Activated CD4-positive, alpha-beta memory T cell treated with anti-CD3 and anti-CD28 coated beads for 36 hours (primary cell): ENCODE results near the gene NAV2. TPM values are rescaled to one million over a fixed set of nuclear protein-coding genes. Genes with fewer than 3 reads are reported as not detected.

Experiments
- CTCF ChIA-PET: fragments of 350-600 bp; sonication (Branson Sonifier 250); formaldehyde crosslinking; loops from one replicate; lab custom pipeline; 2021; ENCODE audit warnings: antibody characterized with exemption, inconsistent platforms; lab: Charles Lee
- POLR2A ChIA-PET: fragments of 350-600 bp; sonication (Branson Sonifier 250); formaldehyde crosslinking; loops from one replicate; lab custom pipeline; 2021; ENCODE audit warnings: antibody characterized with exemption; lab: Charles Lee
- DNase-seq: peaks from one replicate; pipeline ENCODE4 v3.0.0-alpha.2; 2020
- H3K27ac Mint-ChIP-seq: one replicate; pipeline ENCODE4 v1.8.0; 2021; ENCODE audit warnings: mixed read lengths
- H3K27me3 Mint-ChIP-seq: one replicate; pipeline ENCODE4 v1.8.0; 2021; ENCODE audit warnings: mixed read lengths
- H3K36me3 Mint-ChIP-seq: one replicate; pipeline ENCODE4 v1.8.0; 2021; ENCODE audit warnings: mixed read lengths
- H3K4me1 Mint-ChIP-seq: one replicate; pipeline ENCODE4 v1.8.0; 2021; ENCODE audit warnings: low read depth, mixed read lengths
- H3K4me3 Mint-ChIP-seq: one replicate; pipeline ENCODE4 v1.8.0; 2021; ENCODE audit warnings: mild to moderate bottlenecking, mixed read lengths
- H3K9me3 Mint-ChIP-seq: one replicate; pipeline ENCODE4 v1.8.0; 2021; ENCODE audit warnings: mixed read lengths
- intact Hi-C: fragments of 100-400 bp; cut with micrococcal nuclease; formaldehyde crosslinking; loops from one replicate; pipeline ENCODE4 v1.15.1; 2023
- total RNA-seq, 2 experiments: library from RNA; stranded (reverse); gene quantifications; one replicate each; pipeline ENCODE4 v1.2.3, GENCODE V29; 2021

NAV2 gene
- total RNA-seq, 2 experiments from 2014 or later, result 0.75 to 0.86 TPM

DNA sequence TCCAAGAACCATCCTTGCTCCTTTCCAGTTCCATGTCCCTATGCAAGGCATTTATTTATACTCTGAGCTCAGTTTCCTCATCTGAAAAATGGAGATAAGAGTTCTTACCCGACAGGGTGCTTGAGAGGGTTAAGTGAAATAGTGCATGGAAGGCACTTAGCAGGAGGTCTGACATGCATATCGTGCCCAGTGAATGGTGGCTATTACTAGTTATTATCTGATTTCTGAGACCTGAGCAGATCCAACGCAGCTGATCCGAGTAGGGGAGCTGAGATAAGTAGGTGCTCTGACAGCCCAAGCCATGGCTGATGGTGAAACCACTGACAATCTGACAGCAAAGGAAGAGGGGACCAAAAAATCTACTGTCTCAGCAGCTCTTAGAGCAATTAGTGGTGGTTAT lies 24.9 kb downstream of the NAV2 start:
- no peak for DNase-seq
- ChIA-PET CTCF (interaction anchor here (1.9 kb wide), 1 partner anchor 174 kb away, joined by 8 read pairs; no protein-coding TSS in a partner anchor), POLR2A (no interaction called here)
- H3K4me3 Mint-ChIP-seq, result no peak overlapping the region
- H3K27ac Mint-ChIP-seq, result no peak overlapping the region
- no peaks in the 10 kb centered on the region for H3K4me1 Mint-ChIP-seq
- intact Hi-C loops, result no loop called here
- no peaks in the 10 kb centered on the region for H3K27me3 Mint-ChIP-seq
- H3K36me3 Mint-ChIP-seq, result no peaks in the 10 kb centered on the region
- H3K9me3 Mint-ChIP-seq, result no peaks in the 10 kb centered on the region

DNA sequence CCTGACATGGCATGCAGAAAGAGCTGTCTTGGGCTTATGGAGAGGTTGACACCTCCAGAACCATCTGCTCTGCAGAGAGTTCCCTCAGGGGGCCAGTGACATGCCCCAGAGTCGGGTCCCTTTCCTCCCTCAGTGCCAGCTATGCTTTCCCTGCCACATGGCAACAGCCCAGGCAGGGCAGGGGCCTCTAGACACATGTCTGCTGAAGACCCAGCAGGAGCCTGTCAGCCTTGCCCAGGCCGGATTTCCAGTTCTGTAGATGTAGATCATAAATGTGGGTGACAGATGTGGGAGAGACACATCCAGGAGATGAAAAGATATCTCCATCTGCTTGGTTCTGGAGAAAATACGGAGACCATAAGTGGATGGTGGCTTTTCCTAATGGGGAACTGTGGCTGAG lies 25.5 kb downstream of the NAV2 start:
- Mint-ChIP-seq H3K4me3 (no peak overlapping the region), H3K27me3 (no peaks in the 10 kb centered on the region), H3K36me3 (no peaks in the 10 kb centered on the region), H3K4me1 (no peaks in the 10 kb centered on the region), H3K27ac (no peak overlapping the region), H3K9me3 (no peaks in the 10 kb centered on the region)
- intact Hi-C loops, result no loop called here
- CTCF ChIA-PET, result interaction anchor here (1.9 kb wide), 1 partner anchor 174 kb away, joined by 8 read pairs; no protein-coding TSS in a partner anchor
- DNase-seq, result no peak
- POLR2A ChIA-PET, result no interaction called here

DNA sequence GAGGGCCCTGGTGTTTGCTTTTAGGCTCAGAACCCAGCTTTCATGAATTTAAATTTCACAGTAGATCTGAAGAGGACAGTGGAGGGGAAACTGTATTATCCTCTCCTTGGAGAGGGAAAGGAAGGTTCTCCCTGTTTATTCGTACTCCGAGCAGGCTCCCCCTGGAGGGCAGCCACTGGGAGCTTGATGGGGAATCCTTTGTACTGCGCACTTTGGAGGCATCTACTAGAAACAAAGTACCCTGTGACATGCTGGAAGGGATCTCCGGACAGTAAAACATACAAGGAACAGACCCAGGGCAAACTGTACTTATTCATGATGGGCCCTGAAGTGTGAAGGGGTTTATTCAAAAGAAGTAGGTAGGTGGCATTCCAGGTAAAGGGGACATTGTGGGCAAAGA lies 27.2 kb downstream of the NAV2 start:
- ChIA-PET CTCF (interaction anchor here (0.8 to 1.8 kb wide), 3 partner anchors 16 to 182 kb away, joined by 3 to 6 read pairs (median 3); no protein-coding TSS in a partner anchor), POLR2A (no interaction called here)
- Mint-ChIP-seq H3K27me3 (no peaks in the 10 kb centered on the region), H3K36me3 (no peaks in the 10 kb centered on the region), H3K9me3 (no peaks in the 10 kb centered on the region), H3K4me1 (no peaks in the 10 kb centered on the region), H3K27ac (no peak overlapping the region), H3K4me3 (no peak overlapping the region)
- intact Hi-C loops, result loop anchor here (10.0 kb wide), 1 partner anchor 165 kb away; no protein-coding TSS in a partner anchor
- no peak for DNase-seq

DNA sequence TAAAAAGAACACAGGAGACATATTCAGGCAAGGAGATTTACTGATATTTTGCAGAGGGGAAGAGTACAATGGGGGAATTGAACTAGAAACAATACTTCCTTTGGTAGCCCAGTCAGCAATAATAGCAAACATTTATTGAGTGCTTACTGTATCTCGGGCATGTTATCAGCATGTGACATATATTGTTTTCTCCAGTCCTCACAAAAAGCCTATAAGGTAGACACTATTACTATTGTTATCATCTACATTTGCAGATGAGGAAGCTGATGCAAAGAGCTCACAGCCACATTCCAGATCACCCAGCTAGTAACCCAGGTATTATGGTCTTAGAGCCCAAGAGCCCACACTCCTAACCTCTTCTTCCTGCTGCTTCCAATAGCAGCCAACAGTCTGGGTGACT lies 27.9 kb downstream of the NAV2 start:
- no peak overlapping the region for H3K27ac Mint-ChIP-seq
- intact Hi-C loops, result loop anchor here (10.0 kb wide), 1 partner anchor 164 kb away; no protein-coding TSS in a partner anchor
- ChIA-PET POLR2A (no interaction called here), CTCF (interaction anchor here (0.5 to 1.0 kb wide), 2 partner anchors 175 to 176 kb away, joined by 3 read pairs; no protein-coding TSS in a partner anchor)
- H3K36me3 Mint-ChIP-seq, result no peaks in the 10 kb centered on the region
- H3K27me3 Mint-ChIP-seq, result no peaks in the 10 kb centered on the region
- no peak for DNase-seq
- no peaks in the 10 kb centered on the region for H3K4me1 Mint-ChIP-seq
- no peak overlapping the region for H3K4me3 Mint-ChIP-seq
- H3K9me3 Mint-ChIP-seq, result no peaks in the 10 kb centered on the region

DNA sequence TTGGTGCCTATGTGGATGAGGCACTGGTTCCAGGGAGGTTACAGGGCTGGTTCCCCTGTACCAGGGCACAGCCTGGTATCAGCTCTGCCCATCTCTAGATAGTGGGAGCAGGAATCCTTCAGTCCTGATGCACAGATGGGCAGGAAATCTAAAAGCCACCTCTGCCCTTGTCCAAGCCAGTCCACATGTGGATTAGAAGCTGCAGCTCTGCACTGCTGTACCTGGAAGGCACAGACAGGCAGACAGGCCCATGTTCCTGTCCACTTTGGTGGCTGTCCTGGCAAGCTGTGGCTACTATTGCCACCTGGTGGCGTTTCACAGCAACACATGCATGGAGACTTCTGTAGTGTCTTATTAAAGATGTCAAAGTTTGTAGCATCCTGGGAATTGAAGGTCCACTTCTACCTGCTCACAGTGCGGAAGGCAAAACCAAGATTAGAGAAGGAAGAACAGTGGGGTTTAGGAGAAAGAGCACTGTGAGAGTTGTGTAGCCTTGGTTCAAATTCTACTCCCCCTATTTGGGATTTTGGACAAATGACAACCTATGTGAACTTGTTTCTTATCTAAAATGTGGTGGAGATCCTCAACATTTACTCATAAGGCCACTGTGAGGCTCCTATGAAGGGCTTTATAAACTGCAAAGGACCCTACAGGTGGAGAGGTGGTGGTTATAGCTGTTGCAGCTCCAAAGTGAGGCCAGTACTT lies 30.1 kb downstream of the NAV2 start:
- Mint-ChIP-seq H3K36me3 (no peaks in the 10 kb centered on the region), H3K4me3 (no peak overlapping the region), H3K27me3 (no peaks in the 10 kb centered on the region), H3K9me3 (no peaks in the 10 kb centered on the region), H3K27ac (no peak overlapping the region), H3K4me1 (no peaks in the 10 kb centered on the region)
- intact Hi-C loops, result loop anchor here (1.0 to 10.0 kb wide), 2 partner anchors 162 to 178 kb away; no protein-coding TSS in a partner anchor
- CTCF ChIA-PET, result interaction anchor here (0.7 to 3.1 kb wide), 28 partner anchors 9 to 672 kb away, joined by 3 to 145 read pairs (median 4); no protein-coding TSS in a partner anchor
- POLR2A ChIA-PET, result no interaction called here
- peak; percentile 83 for DNase-seq

DNA sequence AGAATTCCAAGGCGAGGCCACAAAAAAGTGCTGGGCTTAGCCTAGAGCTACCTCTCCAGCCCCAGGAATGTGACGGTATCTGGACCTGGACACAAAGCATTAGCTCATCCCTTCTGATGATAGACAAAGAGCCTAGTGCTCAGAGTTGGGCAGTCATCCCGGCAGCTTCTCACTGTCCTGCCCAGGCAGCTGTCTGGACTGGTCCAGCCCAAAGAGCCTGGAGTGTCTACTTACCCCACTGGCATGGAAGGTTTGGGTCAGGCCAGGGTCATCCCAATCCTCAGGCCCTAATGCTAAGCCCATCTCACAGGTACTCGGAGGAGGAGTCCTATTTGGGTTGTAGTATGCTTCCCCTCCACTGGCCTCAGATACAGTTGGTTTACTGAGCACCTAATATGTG lies 31.0 kb downstream of the NAV2 start:
- no peak for DNase-seq
- no peaks in the 10 kb centered on the region for H3K36me3 Mint-ChIP-seq
- no peak overlapping the region for H3K27ac Mint-ChIP-seq
- CTCF ChIA-PET, result interaction anchor here (0.5 to 3.1 kb wide), 18 partner anchors 10 to 673 kb away, joined by 3 to 145 read pairs (median 4); no protein-coding TSS in a partner anchor
- POLR2A ChIA-PET, result no interaction called here
- no peaks in the 10 kb centered on the region for H3K9me3 Mint-ChIP-seq
- intact Hi-C loops, result loop anchor here (10.0 kb wide), 1 partner anchor 161 kb away; no protein-coding TSS in a partner anchor
- H3K4me3 Mint-ChIP-seq, result no peak overlapping the region
- H3K4me1 Mint-ChIP-seq, result no peaks in the 10 kb centered on the region
- no peaks in the 10 kb centered on the region for H3K27me3 Mint-ChIP-seq

DNA sequence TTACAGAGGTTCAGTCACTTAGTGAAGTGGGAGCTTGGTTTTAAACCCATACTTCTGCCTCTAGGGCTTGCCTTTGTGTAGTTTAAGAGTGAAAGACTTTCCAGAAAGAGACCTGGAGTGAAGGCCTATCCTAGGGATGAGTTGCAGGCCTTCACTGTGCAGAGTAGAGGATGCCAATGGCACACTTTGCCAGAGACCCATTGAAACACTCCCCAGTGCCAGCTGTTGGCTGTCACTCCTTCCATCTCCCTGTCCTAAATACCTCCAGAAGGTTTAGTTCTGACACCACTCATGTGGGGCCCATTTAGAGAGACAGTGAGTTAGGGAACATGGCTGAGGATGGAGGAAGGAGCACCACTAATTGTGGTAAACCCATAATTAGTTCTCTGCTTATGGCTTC lies 31.5 kb downstream of the NAV2 start:
- no peak for DNase-seq
- ChIA-PET CTCF (interaction anchor here (0.5 to 3.1 kb wide), 7 partner anchors 11 to 440 kb away, joined by 3 to 145 read pairs (median 10); no protein-coding TSS in a partner anchor), POLR2A (no interaction called here)
- Mint-ChIP-seq H3K27me3 (no peaks in the 10 kb centered on the region), H3K4me1 (no peaks in the 10 kb centered on the region), H3K4me3 (no peak overlapping the region), H3K27ac (no peak overlapping the region), H3K36me3 (no peaks in the 10 kb centered on the region), H3K9me3 (no peaks in the 10 kb centered on the region)
- intact Hi-C loops, result loop anchor here (10.0 kb wide), 1 partner anchor 161 kb away; no protein-coding TSS in a partner anchor

DNA sequence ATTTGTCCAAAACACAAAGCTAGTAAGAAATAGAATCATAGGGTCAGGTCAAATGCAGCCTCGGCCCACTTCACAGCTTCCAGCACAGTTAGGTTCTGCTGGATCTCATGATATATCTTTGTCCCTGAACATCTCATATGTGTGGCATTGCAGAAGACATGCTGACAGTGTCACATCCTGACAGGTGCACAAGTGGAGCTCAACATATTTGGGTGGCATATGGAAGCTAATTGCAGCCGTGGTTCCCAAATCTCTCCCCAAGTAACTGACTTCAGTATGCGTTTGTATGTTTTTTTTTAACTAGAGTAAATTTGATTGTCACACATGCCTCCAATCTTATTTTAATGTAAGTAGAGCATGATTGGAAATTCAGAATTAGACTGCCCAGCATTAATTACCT lies 33.4 kb downstream of the NAV2 start:
- Mint-ChIP-seq H3K27ac (no peak overlapping the region), H3K27me3 (no peaks in the 10 kb centered on the region), H3K4me3 (no peak overlapping the region), H3K36me3 (no peaks in the 10 kb centered on the region), H3K9me3 (no peaks in the 10 kb centered on the region), H3K4me1 (no peaks in the 10 kb centered on the region)
- intact Hi-C loops, result loop anchor here (10.0 kb wide), 1 partner anchor 159 kb away; no protein-coding TSS in a partner anchor
- no peak for DNase-seq
- ChIA-PET CTCF (interaction anchor here (0.6 to 1.5 kb wide), 2 partner anchors 50 to 182 kb away, joined by 3 to 5 read pairs; no protein-coding TSS in a partner anchor), POLR2A (no interaction called here)

DNA sequence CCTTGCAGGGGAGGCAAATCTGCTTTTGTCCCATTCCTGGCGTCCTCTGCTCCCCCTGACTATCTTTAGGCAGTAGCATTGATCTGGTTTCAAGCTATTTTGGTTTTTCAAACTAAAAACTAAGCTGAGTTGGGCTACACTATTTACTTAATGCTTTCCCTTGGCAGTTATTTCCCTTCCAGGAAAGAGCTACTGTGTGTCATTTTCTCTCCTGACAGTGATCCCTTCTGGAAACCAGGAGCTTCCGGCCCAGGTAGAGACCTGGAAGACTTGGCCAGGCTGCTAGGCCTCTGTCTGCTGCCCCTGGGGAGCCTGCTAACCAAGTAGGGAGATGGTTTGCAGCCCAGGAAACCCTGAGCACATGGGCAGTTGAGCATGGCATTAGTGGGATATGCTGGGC lies 35.0 kb downstream of the NAV2 start:
- Mint-ChIP-seq H3K27me3 (no peaks in the 10 kb centered on the region), H3K4me3 (no peak overlapping the region), H3K36me3 (no peaks in the 10 kb centered on the region), H3K27ac (no peak overlapping the region), H3K4me1 (no peaks in the 10 kb centered on the region), H3K9me3 (no peaks in the 10 kb centered on the region)
- no peak for DNase-seq
- intact Hi-C loops, result loop anchor here (10.0 kb wide), 1 partner anchor 157 kb away; no protein-coding TSS in a partner anchor
- CTCF ChIA-PET, result interaction anchor here (1.1 kb wide), 1 partner anchor 488 kb away, joined by 3 read pairs; no protein-coding TSS in a partner anchor
- POLR2A ChIA-PET, result no interaction called here

DNA sequence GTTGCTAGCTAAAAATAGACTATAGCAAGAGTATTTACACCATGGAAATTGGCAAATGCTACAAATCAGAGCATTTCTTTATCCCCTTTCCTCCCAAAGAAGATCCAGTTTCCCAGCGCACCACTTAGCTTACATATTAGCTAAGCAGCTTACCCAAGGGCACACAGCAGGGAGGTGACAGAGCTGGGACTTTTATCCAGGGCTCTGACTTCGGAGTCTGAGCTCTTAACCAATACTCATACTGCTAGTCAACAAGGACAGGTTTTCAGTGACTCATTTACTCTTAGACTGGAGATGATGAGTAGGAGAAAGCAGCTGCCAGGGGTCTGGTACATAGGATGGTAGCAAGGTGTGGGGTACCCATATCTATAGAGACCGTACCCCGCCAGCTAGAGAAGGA lies 38.4 kb downstream of the NAV2 start:
- Mint-ChIP-seq H3K27me3 (no peaks in the 10 kb centered on the region), H3K4me1 (no peaks in the 10 kb centered on the region), H3K4me3 (no peak overlapping the region), H3K9me3 (no peaks in the 10 kb centered on the region), H3K36me3 (no peaks in the 10 kb centered on the region), H3K27ac (no peak overlapping the region)
- ChIA-PET CTCF (interaction anchor here (1.2 to 2.2 kb wide), 3 partner anchors 187 to 194 kb away, joined by 3 to 9 read pairs (median 6); no protein-coding TSS in a partner anchor), POLR2A (no interaction called here)
- intact Hi-C loops, result no loop called here
- no peak for DNase-seq

DNA sequence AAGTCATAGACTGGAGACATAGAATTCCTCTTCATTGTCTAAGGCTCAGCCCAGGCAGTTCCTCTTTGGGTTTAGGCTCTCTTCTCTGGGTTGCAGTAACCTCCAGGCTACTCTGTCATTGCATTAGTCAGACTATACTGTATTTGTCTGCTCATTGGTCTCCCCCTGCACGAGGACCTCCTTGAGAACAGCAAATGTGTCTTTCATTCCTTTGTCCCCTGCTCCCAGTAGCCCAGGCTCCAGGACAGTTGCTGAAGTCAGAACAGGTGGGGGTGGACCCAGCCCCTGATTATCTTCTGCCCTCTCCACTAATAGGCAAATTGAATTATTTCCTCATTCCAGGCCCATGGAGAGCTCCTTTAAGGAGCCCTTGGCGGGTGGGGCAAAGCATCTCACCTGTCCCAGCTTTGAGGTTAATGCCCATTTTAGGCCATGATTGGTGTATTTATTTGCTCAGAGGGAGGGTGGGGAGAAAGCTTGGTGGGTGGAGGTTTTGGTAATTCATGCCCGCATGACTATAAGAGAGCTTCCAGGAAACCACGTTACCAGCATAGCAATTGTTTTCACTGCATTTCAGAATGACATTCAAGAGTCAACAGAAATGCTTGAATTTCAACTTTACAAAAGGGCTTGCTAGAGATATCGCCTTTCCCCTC lies 40.9 kb downstream of the NAV2 start:
- no peak overlapping the region for H3K27ac Mint-ChIP-seq
- no peaks in the 10 kb centered on the region for H3K9me3 Mint-ChIP-seq
- ChIA-PET POLR2A (no interaction called here), CTCF (no interaction called here)
- DNase-seq, result no peak
- H3K36me3 Mint-ChIP-seq, result no peaks in the 10 kb centered on the region
- H3K4me1 Mint-ChIP-seq, result no peaks in the 10 kb centered on the region
- H3K4me3 Mint-ChIP-seq, result no peak overlapping the region
- H3K27me3 Mint-ChIP-seq, result no peaks in the 10 kb centered on the region
- intact Hi-C loops, result no loop called here
